Keratinocyte (primary cell): ENCODE results near the gene RIT1. TPM values are rescaled to one million over a fixed set of nuclear protein-coding genes. Genes with fewer than 3 reads are reported as not detected.
A peak's percentile ranks its signal among the peaks of the same experiment; 100 is the strongest.

Source experiments
- DNase-seq: peaks from one replicate; pipeline ENCODE4 v3.0.0-alpha.2; 2011; ENCODE audit warnings: low read depth, missing footprints, low spot score
- FAIRE-seq: peaks from 2 replicates; lab custom pipeline; 2011; peaks lifted over from hg19 to GRCh38; lab: Jason Lieb, UNC
- H2AFZ ChIP-seq: 2 replicates; pipeline ENCODE4 v1.6.0; 2012; ENCODE audit warnings: low read length, control low read depth, inconsistent platforms; ENCODE audit not compliant: control insufficient read depth
- H3K27ac ChIP-seq: 2 replicates; pipeline ENCODE4 v1.5.1; 2011; ENCODE audit warnings: low read length; ENCODE audit not compliant: control insufficient read depth, insufficient read depth
- H3K27me3 ChIP-seq: 3 replicates; pipeline ENCODE4 v1.6.0; 2011; ENCODE audit warnings: low read length; ENCODE audit not compliant: control insufficient read depth, insufficient read depth; ENCODE audit errors: extremely low read depth
- H3K36me3 ChIP-seq, 2 experiments: 2 replicates in 1 of 2; 3 replicates in 1 of 2; pipeline ENCODE4 v1.5.1; 2011; ENCODE audit warnings: low read length in 2 of 2, mild to moderate bottlenecking in 1 of 2; ENCODE audit not compliant: control insufficient read depth in 2 of 2, insufficient read depth in 2 of 2; ENCODE audit errors: extremely low read depth in 1 of 2
- H3K4me1 ChIP-seq: 3 replicates; pipeline ENCODE4 v1.5.1; 2011; ENCODE audit warnings: low read length; ENCODE audit not compliant: control insufficient read depth, insufficient read depth; ENCODE audit errors: extremely low read depth
- H3K4me2 ChIP-seq: 3 replicates; pipeline ENCODE4 v1.6.0; 2011; ENCODE audit warnings: low read depth, low read length; ENCODE audit not compliant: control insufficient read depth, insufficient read depth; ENCODE audit errors: extremely low read depth
- H3K4me3 ChIP-seq, 3 experiments: fragments of 200-600 bp in 1 of 3; sonication (generic) in 1 of 3; 2 replicates in 2 of 3; 3 replicates in 1 of 3; pipeline ENCODE4 v1.5.1; 2011 to 2016; ENCODE audit warnings: low read length in 3 of 3, mild to moderate bottlenecking in 3 of 3, control low read depth in 2 of 3, inconsistent platforms in 1 of 3, low read depth in 1 of 3, mixed read lengths in 1 of 3, mixed run types in 1 of 3, moderate library complexity in 1 of 3; ENCODE audit not compliant: control insufficient read depth in 2 of 3, insufficient read depth in 2 of 3; ENCODE audit errors: extremely low read depth in 1 of 3
- H3K79me2 ChIP-seq: 2 replicates; pipeline ENCODE4 v1.6.0; 2012; ENCODE audit warnings: low read length; ENCODE audit not compliant: control insufficient read depth, insufficient read depth
- H3K9ac ChIP-seq: 3 replicates; pipeline ENCODE4 v1.6.0; 2011; ENCODE audit warnings: low read length; ENCODE audit not compliant: control insufficient read depth, insufficient read depth; ENCODE audit errors: extremely low read depth
- H3K9me1 ChIP-seq: 3 replicates; pipeline ENCODE4 v1.6.0; 2011; ENCODE audit warnings: low read length; ENCODE audit not compliant: control insufficient read depth, insufficient read depth; ENCODE audit errors: extremely low read depth
- H3K9me3 ChIP-seq: 2 replicates; pipeline ENCODE4 v1.5.1; 2012; ENCODE audit warnings: low read depth, low read length; ENCODE audit not compliant: control insufficient read depth
- H4K20me1 ChIP-seq: 3 replicates; pipeline ENCODE4 v1.6.0; 2011; ENCODE audit warnings: low read length; ENCODE audit not compliant: control insufficient read depth, insufficient read depth; ENCODE audit errors: extremely low read depth
- CTCF ChIP-seq, 3 experiments: IDR thresholded peaks in 1 of 3; conservative IDR thresholded peaks in 1 of 3; optimal IDR thresholded peaks in 1 of 3; 2 replicates in 2 of 3; 3 replicates in 1 of 3; pipeline versions ENCODE3 to v1.5.1; 2011; ENCODE audit warnings: low read length in 3 of 3, mild to moderate bottlenecking in 3 of 3, moderate library complexity in 2 of 3, control low read depth in 1 of 3, inconsistent platforms in 1 of 3; ENCODE audit not compliant: insufficient read depth in 2 of 3; ENCODE audit errors: extremely low read depth in 1 of 3
- EZH2 ChIP-seq: IDR thresholded peaks from one replicate; pipeline ENCODE4 v1.6.1; 2012; ENCODE audit warnings: inconsistent platforms, mild to moderate bottlenecking, low read length, moderate library complexity
- dilution Hi-C: fragments of 300-500 bp; cut with MboI; formaldehyde crosslinking; loops from one replicate; pipeline ENCODE4 v1.7.0; 2020; ENCODE audit warnings: low sequenced_read_pairs; ENCODE audit not compliant: extremely low pct_ligation_motif_present
- polyA plus RNA-seq, 5 experiments: library from polyadenylated mRNA; depleted of rRNA in 3 of 5; stranded (reverse) in 3 of 5; stranded (forward) in 1 of 5; unstranded in 1 of 5; fragments of >200 nt; gene quantifications; 1 replicate in 1 of 5; 2 replicates in 3 of 5; 3 replicates in 1 of 5; pipeline versions ENCODE4 v1.2.1 to v1.2.3, GENCODE V29; 2011 to 2012; ENCODE audit warnings: missing spikeins in 2 of 5, low read depth in 1 of 5, low replicate concordance in 1 of 5

RIT1 gene
- polyA plus RNA-seq, 1 donor (not counting 4 experiments of a cell fraction or from before 2014, with no cell fraction given) = 33.5 TPM

GRCh38 chr1:155858800-155859233 is 52.3 kb downstream of the RIT1 start:
- Histone ChIP-seq H3K79me2 (peaks cover 23% of the 10 kb centered on the region), H2AFZ (peak overlapping the region; percentile 7), H3K9me3 (no peaks in the 10 kb centered on the region)

DNA sequence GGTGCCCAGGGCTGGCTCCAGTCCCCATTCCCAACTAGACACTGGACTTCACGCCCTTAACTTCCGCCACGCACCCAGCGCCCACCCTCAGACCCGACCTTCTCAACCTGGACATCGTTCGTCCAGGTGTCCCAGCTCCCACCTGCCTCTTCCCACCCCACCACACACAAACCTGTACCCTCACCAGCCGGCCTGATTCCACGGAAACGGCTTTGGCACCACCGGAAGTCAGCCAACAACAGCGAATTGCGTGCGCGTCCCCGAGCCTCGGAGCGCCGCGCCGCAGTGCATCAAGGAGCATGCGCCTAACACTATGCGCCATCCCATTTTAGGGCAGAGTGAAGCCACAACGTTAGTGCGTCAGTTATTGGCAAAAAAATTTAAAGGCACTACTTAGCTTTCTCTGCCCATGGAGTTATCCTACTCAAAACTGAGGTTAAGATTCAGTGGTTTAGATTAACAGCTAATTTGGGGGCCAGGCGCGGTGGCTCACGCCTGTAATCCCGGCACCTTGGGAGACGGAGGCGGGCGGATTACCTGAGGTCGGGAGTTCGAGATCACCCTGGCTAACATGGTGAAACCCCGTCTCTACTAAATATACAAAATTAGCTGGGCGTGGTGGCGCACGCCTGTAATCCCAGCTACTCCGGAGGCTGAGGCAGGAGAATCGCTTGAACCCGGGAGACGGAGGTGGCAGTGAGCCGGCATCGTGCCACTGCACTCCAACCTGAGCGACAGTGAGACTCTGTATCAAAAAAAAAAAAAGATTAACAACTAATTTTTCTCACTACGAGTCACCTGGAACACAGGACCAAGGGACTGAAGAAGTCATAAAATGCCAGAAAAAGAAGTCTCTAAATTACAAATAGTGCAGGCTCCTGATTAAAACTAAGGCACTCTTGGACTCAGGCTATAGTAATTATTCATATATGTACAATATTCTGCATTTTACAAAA is 53.9 kb downstream of the RIT1 start, which contains the start of gene GON4L:
GON4L (minus strand) TSS at position 240 of the 956 bp plus-strand sequence. CDS start 3,434 bp downstream, outside the sequence.
- Histone ChIP-seq H3K4me2 (peak within 1 kb of the TSS; percentile 85), H3K27me3 (peaks cover 14% of the 10 kb centered on the region), H3K4me3 (peak within 1 kb of the TSS; percentile 77 to 98 (median 89)), H3K9ac (peak within 1 kb of the TSS; percentile 91), H3K36me3 (peaks cover 11 to 13% of the 10 kb centered on the region in 2 experiments), H3K9me1 (no peaks in the 10 kb centered on the region), H2AFZ (peak within 1 kb of the TSS; percentile 100), H3K79me2 (peaks cover 34% of the 10 kb centered on the region), H3K4me1 (peaks cover 8% of the 10 kb centered on the region), H4K20me1 (no peaks in the 10 kb centered on the region), H3K9me3 (no peaks in the 10 kb centered on the region), H3K27ac (peak within 1 kb of the TSS; percentile 79)
- peak; percentile 75 for FAIRE-seq
- TF ChIP-seq EZH2 (no peak), CTCF (optimal IDR thresholded peaks at IDR 0.05 in 1 of 3, IDR thresholded peaks at IDR 0.05 in 1 of 3, conservative IDR thresholded peaks at IDR 0.05 in 1 of 3; ENCODE audit: extremely low read depth in 1 of 3, insufficient read depth in 2 of 3, low read length in 3 of 3) (no peak)
- dilution Hi-C loops = no loop called here
- peak; percentile 32 for DNase-seq

More at GRCh38 chr1:155858800-155859233, 52.3 kb downstream of the RIT1 start:
- dilution Hi-C loops = no loop called here
- peaks cover 5 to 6% of the 10 kb centered on the region in 2 experiments for H3K36me3 ChIP-seq
- no peak for FAIRE-seq
- H3K9ac ChIP-seq = peak overlapping the region; percentile 29
- peaks cover 14% of the 10 kb centered on the region for H3K27me3 ChIP-seq
- TF ChIP-seq EZH2 = no peak
- no peak for TF ChIP-seq CTCF (optimal IDR thresholded peaks at IDR 0.05 in 1 of 3, IDR thresholded peaks at IDR 0.05 in 1 of 3, conservative IDR thresholded peaks at IDR 0.05 in 1 of 3; ENCODE audit: extremely low read depth in 1 of 3, insufficient read depth in 2 of 3, low read length in 3 of 3)
- no peaks in the 10 kb centered on the region for H3K9me1 ChIP-seq
- no peak for DNase-seq
- peak overlapping the region; percentile 12 for H3K27ac ChIP-seq
- H3K4me1 ChIP-seq = peaks cover 11% of the 10 kb centered on the region
- peak overlapping the region in 2 of 3 experiments; percentile 38 to 41 for H3K4me3 ChIP-seq
- peak overlapping the region; percentile 49 for H3K4me2 ChIP-seq
- no peaks in the 10 kb centered on the region for H4K20me1 ChIP-seq
